ENCODE measurements around the gene GBX2. TPM values are rescaled to one million over a fixed set of nuclear protein-coding genes. Genes with fewer than 3 reads are reported as not detected.
A peak's percentile ranks its signal among the peaks of the same experiment; 100 is the strongest.

Gene GBX2
- total and polyA plus RNA-seq, 9 of the 15 experiments (the other 6 are each of a cell fraction or from before 2014, with no cell fraction given), result 0.03 to 0.53 (median 0.27) TPM; not detected in 1

- Histone ChIP-seq H3K9ac (ENCODE audit: insufficient read depth in 1 of 2, low read depth in 2 of 2, low read length in 2 of 2) (no peak overlapping the region), H3K27me3 (ENCODE audit: control insufficient read depth in 2 of 2, insufficient read depth in 2 of 2, low read length in 2 of 2) (peaks cover 3 to 29% of the 10 kb centered on the region in 2 experiments; a peak in 2 of 5 replicates), H3K4me3 (no peak overlapping the region), H3K4me2 (ENCODE audit: insufficient read depth, low read length) (no peak overlapping the region), H3K36me3 (ENCODE audit: control insufficient read depth, insufficient read depth, low read length) (no peaks in the 10 kb centered on the region), H3K9me1 (ENCODE audit: control insufficient read depth, insufficient read depth, low read length) (no peaks in the 10 kb centered on the region), H3K27ac (ENCODE audit: extremely low read depth, low read depth, low read length) (no peak overlapping the region), H3K4me1 (replicated peaks in 1 of 2; ENCODE audit: control insufficient read depth in 2 of 2, insufficient read depth in 2 of 2, low read length in 2 of 2) (no peaks in the 10 kb centered on the region), H2AFZ (ENCODE audit: low read depth, low read length) (no peak overlapping the region), H3K9me3 (replicated peaks; ENCODE audit: control insufficient read depth, insufficient read depth, low read depth, low read length) (no peaks in the 10 kb centered on the region), H4K20me1 (replicated peaks; ENCODE audit: control insufficient read depth, insufficient read depth, low read length) (no peaks in the 10 kb centered on the region), H3K79me2 (ENCODE audit: control insufficient read depth, insufficient read depth, low read length) (no peaks in the 10 kb centered on the region)
- intact Hi-C loops (cut with micrococcal nuclease) (no loop called here), in situ Hi-C loops (cut with MboI) (no loop called here)
- peak; percentile 35; the same call in 1 of the 3 replicates for ATAC-seq
- no peak for FAIRE-seq
- ChIA-PET CTCF (ENCODE audit: low intra/inter-chr PET ratio) (no interaction called here), POLR2A (no interaction called here)
- no TSS peak for BruUV-seq (replicated peaks)
- WGBS (ENCODE audit: insufficient coverage, low coverage, missing lambda C conversion rate), result 0% methylated on average over 6 of the region's 6 CpGs
- no peak for DNase-seq (ENCODE audit: extremely low read depth in 1 of 4, low spot score in 3 of 4)
- no peak for TF ChIP-seq MCM7 (IDR thresholded peaks at IDR 0.05)
- no peak for TF ChIP-seq CXXC5 (CRISPR knock-in tag; IDR thresholded peaks at IDR 0.05)
- TF ChIP-seq SIX5 (IDR thresholded peaks at IDR 0.05; ENCODE audit: borderline replicate concordance in 1 of 2, insufficient read depth in 1 of 2, low read depth in 1 of 2, low read length in 2 of 2), result no peak
- no peak for TF ChIP-seq DEAF1 (CRISPR knock-in tag; IDR thresholded peaks at IDR 0.05)
- TF ChIP-seq CEBPZ (IDR thresholded peaks at IDR 0.05; ENCODE audit: borderline replicate concordance, low read depth, low read length), result no peak
- TF ChIP-seq CEBPG (CRISPR knock-in tag; IDR thresholded peaks at IDR 0.05), result no peak
- TF ChIP-seq CEBPG (tag; conservative IDR thresholded peaks at IDR 0.05 in 1 of 2, IDR thresholded peaks at IDR 0.05 in 1 of 2), result 0 out of 4 replicates have a peak, but pooled peaks of 1 of the 2 experiments have one; percentile 32
- no peak for TF ChIP-seq KDM5B (IDR thresholded peaks at IDR 0.05; ENCODE audit: insufficient replicate concordance, low read depth, low read length)
- TF ChIP-seq PBX2 (CRISPR knock-in tag; IDR thresholded peaks at IDR 0.05; ENCODE audit: low read depth), result no peak
- no peak for TF ChIP-seq PBX2 (tag; conservative IDR thresholded peaks at IDR 0.05; ENCODE audit: low read depth)
- no peak for TF ChIP-seq ZNF707 (CRISPR knock-in tag; conservative IDR thresholded peaks at IDR 0.05)
- no peak for TF ChIP-seq ZBTB43 (CRISPR knock-in tag; IDR thresholded peaks at IDR 0.05)
- TF ChIP-seq MED1 (CRISPR knock-in tag; IDR thresholded peaks at IDR 0.05; ENCODE audit: borderline replicate concordance), result no peak
Observed at GRCh38 chr2:236209535-236209934, 41.3 kb upstream of the GBX2 start.

Data from K562 (cell line).